ENCODE results near the gene LRRK1. TPM values are rescaled to one million over a fixed set of nuclear protein-coding genes. Genes with fewer than 3 reads are reported as not detected.

The LRRK1 gene
- total and polyA plus RNA-seq, 2 of the 4 experiments (the other 2 are of a cell fraction) = 3.0 to 5.8 TPM

GRCh38 chr15:100919481-100920405 is 586 bp downstream of the LRRK1 start:
- TF ChIP-seq FOS (IDR thresholded peaks at IDR 0.05; ENCODE audit: low read depth, low read length) (no peak), RCOR1 (IDR thresholded peaks at IDR 0.05; ENCODE audit: insufficient replicate concordance, low read length) (no peak), RAD21 (IDR thresholded peaks at IDR 0.05; ENCODE audit: low read length) (no peak; the same call in 1 of the 2 replicates), ELK1 (IDR thresholded peaks at IDR 0.05; ENCODE audit: borderline replicate concordance, low read depth, low read length) (no peak), USF2 (IDR thresholded peaks at IDR 0.05; ENCODE audit: low read depth, low read length) (no peak), POLR2A (IDR thresholded peaks at IDR 0.05; ENCODE audit: low read depth, low read length) (no peak), BHLHE40 (IDR thresholded peaks at IDR 0.05; ENCODE audit: low read depth, low read length) (no peak), CHD1 (IDR thresholded peaks at IDR 0.05; ENCODE audit: low read depth, low read length) (no peak), CEBPB (IDR thresholded peaks at IDR 0.05; ENCODE audit: low read depth, low read length) (no peak)
- Histone ChIP-seq H3K9me3 (ENCODE audit: control insufficient read depth, insufficient read depth, low read length) (no peaks in the 10 kb centered on the region), H3K18ac (ENCODE audit: low read depth, low read length) (no peak overlapping the region), H2AK9ac (replicated peaks; ENCODE audit: low read depth, low read length, poor library complexity) (peak overlapping the region; percentile 66), H2AK5ac (ENCODE audit: low read depth, low read length) (no peak overlapping the region), H4K20me1 (ENCODE audit: insufficient read depth, low read length) (no peaks in the 10 kb centered on the region), H3K4me3 (ENCODE audit: insufficient read depth, low read depth, low read length) (peak overlapping the region; percentile 60), H3K9ac (ENCODE audit: low read depth, low read length) (peak overlapping the region; percentile 65), H2BK20ac (ENCODE audit: low read depth, low read length) (no peak overlapping the region), H3K36me3 (ENCODE audit: control insufficient read depth, insufficient read depth, low read length) (peaks cover 3% of the 10 kb centered on the region), H2BK120ac (ENCODE audit: low read depth, low read length) (no peak overlapping the region; the same call in 1 of the 2 replicates), H3K27me3 (ENCODE audit: control insufficient read depth, insufficient read depth, low read length) (no peaks in the 10 kb centered on the region), H3K23ac (ENCODE audit: low read depth, low read length) (peak overlapping the region; percentile 85), H3K79me1 (ENCODE audit: low read depth in 1 of 2, low read length in 2 of 2) (peaks cover 16 to 28% of the 10 kb centered on the region in 2 experiments), H4K91ac (ENCODE audit: insufficient read depth, low read depth, low read length) (peak overlapping the region; percentile 42; the same call in 1 of the 2 replicates), H3K4me1 (ENCODE audit: control insufficient read depth, insufficient read depth, low read length) (no peaks in the 10 kb centered on the region; the same call in 1 of the 2 replicates), H2BK5ac (ENCODE audit: low read depth, low read length, poor library complexity, severe bottlenecking) (no peak overlapping the region), H4K5ac (ENCODE audit: low read depth, low read length) (peak overlapping the region; percentile 24; the same call in 1 of the 2 replicates), H4K8ac (ENCODE audit: low read depth in 2 of 2, low read length in 2 of 2) (peak overlapping the region; percentile 52 to 60; a peak in 1 of 4 replicates), H3K4me2 (ENCODE audit: low read depth, low read length) (peak overlapping the region; percentile 86), H3K27ac (ENCODE audit: insufficient read depth, low read length) (no peak overlapping the region; the same call in 1 of the 2 replicates), H2AFZ (replicated peaks; ENCODE audit: low read length, poor library complexity) (peak overlapping the region; percentile 96), H3K9me1 (ENCODE audit: insufficient read depth, low read length) (0 out of 2 replicates have a peak, but pooled peaks cover 4% of the 10 kb centered on the region), H2BK15ac (ENCODE audit: low read depth, low read length) (no peak overlapping the region), H3K56ac (ENCODE audit: extremely low read depth, insufficient read depth, low read length) (no peak overlapping the region), H3K4ac (ENCODE audit: low read depth, low read length) (peak overlapping the region; percentile 72), H3K14ac (replicated peaks; ENCODE audit: low read depth, low read length) (peak overlapping the region; percentile 92)
- dilution Hi-C loops (cut with HindIII; ENCODE audit: low sequenced_read_pairs, unreplicated experiment) (no loop called here), intact Hi-C loops (cut with micrococcal nuclease) (loop anchor here (5.0 kb wide), 1 partner anchor 338 kb away; no protein-coding TSS in a partner anchor), in situ Hi-C loops (cut with MboI; ENCODE audit: low sequenced_read_pairs) (loop anchor here (5.0 to 25.0 kb wide), 2 partner anchors 88 to 343 kb away; partner anchors contain the start of gene CHSY1)
- WGBS, 2 experiments (ENCODE audit: extremely low coverage in 2 of 2, insufficient read length in 1 of 2) = 4% methylated on average over 23 of the region's 80 CpGs; no CpG with 5 or more reads in 1 of the 2 experiments
- CTCF ChIA-PET = interaction anchor here (0.9 kb wide), 1 partner anchor 21 kb away, joined by 3 read pairs; no protein-coding TSS in a partner anchor
- ATAC-seq (ENCODE audit: low read depth) = peak; percentile 37
- peak; percentile 19 for DNase-seq
- BruUV-seq (replicated peaks) = no TSS peak
- POLR2A ChIA-PET (ENCODE audit: unreplicated experiment) = no interaction called here
